Upper lobe of left lung (tissue), 6 donors: Measurements from ENCODE around the gene TDRD12. TPM values are rescaled to one million over a fixed set of nuclear protein-coding genes. Genes with fewer than 3 reads are reported as not detected.
A peak's percentile ranks its signal among the peaks of the same experiment; 100 is the strongest.
"Not testable (repeated sequence)": the region's sequence is repeated elsewhere in the genome, so short reads cannot be mapped to it uniquely, and the experiment has no call there.

Experiments used
- ATAC-seq, 2 donors: fragments of 200-7000 bp; cut with Tn5 transposase; one replicate each; pipeline ENCODE4 v1.9.1; 2022; ENCODE audit warnings: mild to moderate bottlenecking in 2 of 2, moderate library complexity in 2 of 2; ENCODE audit not compliant: low FRiP score in 2 of 2
- DNase-seq, 2 donors: peaks; one replicate each; pipeline ENCODE4 v3.0.0-alpha.2; 2019 to 2020
- H3K27ac ChIP-seq, 4 donors: fragments of 200-600 bp; sonication (generic); one replicate each; pipeline ENCODE4 v1.5.1; 2016 to 2019
- H3K27me3 ChIP-seq, 4 donors: fragments of 200-600 bp; sonication (generic); one replicate each; pipeline ENCODE4 v1.5.1; 2017 to 2019
- H3K36me3 ChIP-seq, 4 donors: fragments of 200-600 bp; sonication (generic); one replicate each; pipeline ENCODE4 v1.5.1; 2016 to 2019
- H3K4me1 ChIP-seq, 4 donors: fragments of 200-600 bp; sonication (generic); one replicate each; pipeline ENCODE4 v1.5.1; 2018 to 2019
- H3K4me3 ChIP-seq, 4 donors: fragments of 200-600 bp; sonication (generic); one replicate each; pipeline ENCODE4 v1.5.1; 2017 to 2019; ENCODE audit warnings: mild to moderate bottlenecking in 2 of 4, moderate library complexity in 1 of 4
- H3K9me3 ChIP-seq, 4 donors: fragments of 200-600 bp; sonication (generic); one replicate each; pipeline ENCODE4 v1.5.1; 2018 to 2019
- CTCF ChIP-seq, 6 experiments: fragments of 450-650 bp in 4 of 6; fragments of 200-600 bp in 2 of 6; sonication (generic) in 2 of 6; IDR thresholded peaks; one replicate each; pipeline ENCODE4 v1.5.1; 2016 to 2019; ENCODE audit warnings: antibody characterized with exemption in 6 of 6
- EP300 ChIP-seq, 4 donors: sonication (generic); formaldehyde crosslinking; IDR thresholded peaks; one replicate each; pipeline ENCODE4 v1.5.1; 2017; ENCODE audit warnings: antibody characterized with exemption in 4 of 4, control low read depth in 2 of 4
- POLR2A ChIP-seq, 4 donors: fragments of 450-650 bp; IDR thresholded peaks; one replicate each; pipeline ENCODE4 v1.5.1; 2016 to 2017; ENCODE audit warnings: antibody characterized with exemption in 4 of 4, mild to moderate bottlenecking in 2 of 4
- POLR2AphosphoS5 ChIP-seq, 2 donors: sonication (generic); formaldehyde crosslinking; IDR thresholded peaks; one replicate each; pipeline ENCODE4 v1.5.1; 2017; ENCODE audit warnings: antibody characterized with exemption in 2 of 2
- WGBS, 2 donors: methylation state at CpG; one replicate each; pipeline ENCODE4 v1.1.5; 2017 to 2018; 5-methylcytosine and 5-hydroxymethylcytosine counted together
- total RNA-seq, 6 donors: library from RNA; depleted of rRNA in 4 of 6; stranded (reverse); fragments of >200 nt in 4 of 6; gene quantifications; one replicate each; pipeline versions ENCODE4 v1.1.0 to v1.2.1, GENCODE V29; 2016 to 2021
- donor health status: DM: no; HTN: no; CAD: no; lungs with moderate emphysema.
- donor health status: DM: no; HTN: yes; CAD: no; lungs with severe emphysema.

The TDRD12 gene
- total RNA-seq, 6 donors from 2014 or later: 0.15 to 4.0 (median 0.38) TPM; not detected in 2

DNA sequence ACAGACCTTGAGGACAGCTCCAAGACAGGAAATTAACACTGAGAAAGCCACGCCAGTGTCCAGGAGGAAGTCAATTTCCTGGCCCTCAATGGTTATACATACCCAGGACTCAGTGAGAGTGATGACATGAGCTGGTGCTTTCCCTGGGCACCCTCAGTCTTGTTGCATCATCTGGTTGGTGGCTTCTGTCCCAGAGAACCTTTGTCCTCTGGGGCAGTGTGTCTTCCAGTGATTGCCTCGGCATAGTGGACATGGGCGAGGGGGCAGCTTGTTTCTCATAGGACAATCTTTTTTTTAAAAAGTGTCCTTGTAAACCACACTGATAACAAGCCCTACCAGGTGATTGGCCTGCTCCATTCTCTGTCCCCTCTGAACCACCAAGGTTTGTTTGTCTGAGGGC lies 22.8 kb upstream of the TDRD12 start:
- not testable (repeated sequence) for H3K9me3 ChIP-seq, H3K4me3 ChIP-seq, H3K27ac ChIP-seq, H3K27me3 ChIP-seq, ATAC-seq
- DNase-seq: peak in 1 of 2 donors; percentile 64
- peaks cover 3 to 24% (median 12%) of the 10 kb centered on the region in 4 donors for H3K36me3 ChIP-seq
- TF ChIP-seq POLR2AphosphoS5 (IDR thresholded peaks at IDR 0.05): peak in 1 of 2 donors; percentile 18
- H3K4me1 ChIP-seq: peaks cover 43 to 62% (median 54%) of the 10 kb centered on the region in 4 donors
- WGBS, 2 donors: 45 to 56% methylated on average over 3 of the region's 3 CpGs

DNA sequence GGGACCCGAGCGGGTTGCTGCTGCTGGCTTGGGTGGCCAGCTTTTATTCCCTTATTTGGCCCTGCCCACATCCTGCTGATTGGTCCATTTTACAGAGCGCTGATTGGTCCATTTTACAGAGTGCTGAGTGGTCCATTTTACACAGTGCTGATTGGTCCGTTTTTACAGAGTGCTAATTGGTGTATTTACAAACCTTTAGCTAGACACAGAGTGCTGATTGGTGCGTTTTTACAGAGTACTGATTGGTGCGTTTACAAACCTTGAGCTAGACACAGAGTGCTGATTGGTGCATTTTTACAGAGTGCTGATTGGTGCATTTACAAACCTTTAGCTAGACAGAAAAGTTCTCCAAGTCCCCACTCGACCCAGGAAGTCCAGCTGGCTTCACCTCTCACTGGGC lies 19.4 kb upstream of the TDRD12 start:
- not testable (repeated sequence) for H3K27ac ChIP-seq, H3K4me3 ChIP-seq, ATAC-seq, H3K27me3 ChIP-seq, DNase-seq
- WGBS, 2 donors: 84 to 94% methylated on average over 7 of the region's 7 CpGs
- Histone ChIP-seq H3K36me3 (peaks cover 3 to 33% (median 12%) of the 10 kb centered on the region in 4 donors), H3K4me1 (peaks cover 17 to 46% (median 29%) of the 10 kb centered on the region in 4 donors), H3K9me3 (peaks cover 6 to 10% (median 9%) of the 10 kb centered on the region in 4 donors)

DNA sequence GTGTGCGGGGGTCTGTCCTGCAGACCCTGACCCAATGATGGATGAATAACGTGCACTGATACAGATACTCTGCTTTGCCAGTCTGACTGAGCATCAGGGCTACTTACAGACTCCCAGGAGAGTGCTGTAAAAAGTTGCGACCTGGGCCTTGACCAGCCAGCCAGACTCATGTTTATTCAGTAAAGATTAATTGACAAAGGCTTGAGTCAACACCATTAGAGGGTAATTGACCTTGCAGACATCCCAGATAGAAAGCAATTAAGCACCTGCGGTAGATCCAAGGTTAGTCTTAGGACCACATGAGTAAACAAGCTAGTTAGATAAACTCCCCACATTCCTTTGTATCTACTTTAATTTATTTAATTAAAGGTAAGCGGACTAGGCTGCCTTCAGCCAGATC lies 17.6 kb upstream of the TDRD12 start:
- Histone ChIP-seq H3K27ac (no peak overlapping the region), H3K9me3 (peaks cover 6 to 10% (median 9%) of the 10 kb centered on the region in 4 donors), H3K36me3 (peaks cover 3 to 39% (median 12%) of the 10 kb centered on the region in 4 donors), H3K27me3 (no peaks in the 10 kb centered on the region), H3K4me1 (peaks cover 2 to 35% (median 13%) of the 10 kb centered on the region in 4 donors), H3K4me3 (no peak overlapping the region)
- ATAC-seq: peak in 1 of 2 donors; percentile 49
- TF ChIP-seq EP300 (IDR thresholded peaks at IDR 0.05): no peak
- no peak for TF ChIP-seq CTCF (IDR thresholded peaks at IDR 0.05)
- no peak for TF ChIP-seq POLR2A (IDR thresholded peaks at IDR 0.05)
- TF ChIP-seq POLR2AphosphoS5 (IDR thresholded peaks at IDR 0.05): no peak
- 62 to 71% methylated on average over 5 of the region's 5 CpGs for WGBS, 2 donors
- peak in 1 of 2 donors; percentile 59 for DNase-seq

- H3K27ac ChIP-seq, H3K27me3 ChIP-seq, H3K4me3 ChIP-seq, DNase-seq, ATAC-seq: not testable (repeated sequence)
- WGBS, 2 donors: 97 to 100% methylated on average over 2 of the region's 2 CpGs
- peaks cover 3 to 31% (median 8%) of the 10 kb centered on the region in 4 donors for H3K36me3 ChIP-seq
- H3K9me3 ChIP-seq: peaks cover 6 to 10% (median 9%) of the 10 kb centered on the region in 4 donors
- H3K4me1 ChIP-seq: peaks cover 0 to 39% (median 10%) of the 10 kb centered on the region in 4 donors
Measured at GRCh38 chr19:32704006-32704405, 15.6 kb upstream of the TDRD12 start.

DNA sequence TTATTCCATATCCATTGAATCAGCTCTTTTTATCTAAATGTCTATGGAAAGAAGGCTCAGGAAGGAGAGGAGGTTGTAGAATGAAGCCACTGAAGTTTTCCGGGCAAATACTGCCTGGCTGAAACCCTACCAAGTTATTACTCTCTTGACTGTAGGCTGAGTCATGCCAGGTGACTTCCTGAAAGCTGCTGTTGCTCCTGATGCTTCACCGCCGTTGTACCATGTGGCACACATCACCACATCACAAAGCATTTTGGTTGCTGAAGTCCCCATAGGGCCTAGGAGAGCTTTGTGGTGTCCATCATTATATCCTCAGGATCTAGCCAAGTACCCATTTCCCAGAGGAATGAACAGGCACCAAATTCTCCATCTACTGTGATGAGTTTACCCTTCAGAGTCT lies 11.1 kb upstream of the TDRD12 start:
- TF ChIP-seq CTCF (IDR thresholded peaks at IDR 0.05) (no peak), EP300 (IDR thresholded peaks at IDR 0.05) (no peak), POLR2A (IDR thresholded peaks at IDR 0.05) (no peak), POLR2AphosphoS5 (IDR thresholded peaks at IDR 0.05) (no peak)
- Histone ChIP-seq H3K4me1 (peaks cover 0 to 18% (median 4%) of the 10 kb centered on the region in 4 donors), H3K27me3 (no peaks in the 10 kb centered on the region), H3K4me3 (no peak overlapping the region), H3K9me3 (peaks cover 6 to 10% (median 9%) of the 10 kb centered on the region in 4 donors), H3K36me3 (peaks cover 0 to 51% (median 14%) of the 10 kb centered on the region in 4 donors), H3K27ac (no peak overlapping the region)
- DNase-seq (peak in 1 of 2 donors; percentile 43), ATAC-seq (peak in 1 of 2 donors; percentile 66)
- WGBS, 2 donors: 62 to 69% methylated on average over 3 of the region's 3 CpGs

GRCh38 chr19:32709032-32709431 lies 10.5 kb upstream of the TDRD12 start:
- no peak for ATAC-seq
- Histone ChIP-seq H3K36me3 (peaks cover 0 to 57% (median 15%) of the 10 kb centered on the region in 4 donors), H3K4me3 (no peak overlapping the region), H3K9me3 (peaks cover 3 to 6% (median 5%) of the 10 kb centered on the region in 4 donors), H3K27ac (no peak overlapping the region), H3K27me3 (no peaks in the 10 kb centered on the region), H3K4me1 (peaks cover 0 to 18% (median 4%) of the 10 kb centered on the region in 4 donors)
- no peak for TF ChIP-seq CTCF (IDR thresholded peaks at IDR 0.05)
- no peak for TF ChIP-seq EP300 (IDR thresholded peaks at IDR 0.05)
- no peak for TF ChIP-seq POLR2AphosphoS5 (IDR thresholded peaks at IDR 0.05)
- no peak for TF ChIP-seq POLR2A (IDR thresholded peaks at IDR 0.05)
- no peak for DNase-seq
- 92% methylated on average over 5 of the region's 5 CpGs for WGBS, 2 donors
